Renal pelvis (tissue), 4 donors: ENCODE data around the gene PPARD. TPM values are rescaled to one million over a fixed set of nuclear protein-coding genes. Genes with fewer than 3 reads are reported as not detected.
"Not testable (repeated sequence)": the region's sequence is repeated elsewhere in the genome, so short reads cannot be mapped to it uniquely, and the experiment has no call there.

Experiments used
- DNase-seq: peaks from one replicate; pipeline ENCODE4 v3.0.0-alpha.2; 2013
- polyA plus RNA-seq, 3 donors: library from polyadenylated mRNA; unstranded; fragments of 120-200 nt; gene quantifications; one replicate each; pipeline ENCODE4 v1.2.1, GENCODE V29; 2013; ENCODE audit not compliant: insufficient read length in 3 of 3

The PPARD gene
- polyA plus RNA-seq, 3 donors: 25.8 to 28.7 (median 27.8) TPM

- DNase-seq: no peak
Observed at GRCh38 chr6:35403544-35404442, 61.4 kb downstream of the PPARD start.

GRCh38 chr6:35406711-35407485 lies 64.5 kb downstream of the PPARD start:
- peak; percentile 20 for DNase-seq

- no peak for DNase-seq
Observed at GRCh38 chr6:35409245-35409644, 66.9 kb downstream of the PPARD start.

- DNase-seq: no peak
Observed at GRCh38 chr6:35410131-35410530, 67.8 kb downstream of the PPARD start.

GRCh38 chr6:35411066-35411465 lies 68.7 kb downstream of the PPARD start:
- DNase-seq: no peak

GRCh38 chr6:35412102-35412501 lies 69.7 kb downstream of the PPARD start:
- no peak for DNase-seq

- DNase-seq: no peak
Observed at GRCh38 chr6:35413911-35414310, 71.6 kb downstream of the PPARD start.

- DNase-seq: peak; percentile 57
Observed at GRCh38 chr6:35415065-35415891, 72.9 kb downstream of the PPARD start.

- DNase-seq: no peak
Observed at GRCh38 chr6:35417979-35418661, 75.8 kb downstream of the PPARD start.

GRCh38 chr6:35419417-35419816 lies 77.1 kb downstream of the PPARD start:
- DNase-seq: peak; percentile 27

- DNase-seq: no peak
Observed at GRCh38 chr6:35419961-35420360, 77.6 kb downstream of the PPARD start.

- DNase-seq: no peak
Observed at GRCh38 chr6:35425284-35425683, 82.9 kb downstream of the PPARD start.

GRCh38 chr6:35426074-35426473 lies 83.7 kb downstream of the PPARD start:
- no peak for DNase-seq

GRCh38 chr6:35427435-35427834 lies 85.1 kb downstream of the PPARD start:
- no peak for DNase-seq

- no peak for DNase-seq
Observed at GRCh38 chr6:35427851-35428321, 85.5 kb downstream of the PPARD start.

GRCh38 chr6:35428421-35429149 lies 86.2 kb downstream of the PPARD start:
- DNase-seq: no peak

- DNase-seq: no peak
Observed at GRCh38 chr6:35429463-35429862, 87.1 kb downstream of the PPARD start.

- no peak for DNase-seq
Observed at GRCh38 chr6:35432291-35432690, 89.9 kb downstream of the PPARD start.

- DNase-seq: not testable (repeated sequence)
Observed at GRCh38 chr6:35432702-35433101, 90.3 kb downstream of the PPARD start.

- DNase-seq: no peak
Observed at GRCh38 chr6:35435074-35435837, 92.9 kb downstream of the PPARD start.
